K562 treated with DMSO at 1 percent for 48 hours (cell line): ENCODE data around the gene RPAP2. TPM values are rescaled to one million over a fixed set of nuclear protein-coding genes. Genes with fewer than 3 reads are reported as not detected.

Experiments
- total RNA-seq: library from RNA; unstranded; fragments of 300-600 nt; gene quantifications from 2 replicates; pipeline ENCODE4 v1.2.3, GENCODE V29; 2022; ENCODE audit warnings: low replicate concordance; ENCODE audit errors: extremely low read depth

RPAP2 gene
- total RNA-seq, result not detected in 2 replicates

GRCh38 chr1:92298573-92299476 lies at the start of gene RPAP2, which contains the start of gene GLMN:
TSS of gene RPAP2 (plus strand) at chr1:92299059. CDS start at chr1:92299074, 15 bp downstream.
TSS of gene GLMN (minus strand) at chr1:92298987. CDS start at chr1:92297999, 988 bp downstream.

Other genes with a start within 250 kb of the RPAP2 start
- not detected in 2 replicates for gene SETSIP, start 223.6 kb upstream of the RPAP2 start, total RNA-seq
- gene BTBD8, start 218.7 kb upstream of the RPAP2 start, total RNA-seq, result not detected in 2 replicates
- gene C1orf146, start 81.1 kb upstream of the RPAP2 start, total RNA-seq, result not detected in 2 replicates
- gene GLMN, start 72 bp upstream of the RPAP2 start, total RNA-seq, result not detected in 2 replicates
- gene GFI1, start 187.9 kb downstream of the RPAP2 start, total RNA-seq, result not detected in 2 replicates